Smooth muscle cell (in vitro differentiated cells): ENCODE data around the gene ZNF331. TPM values are rescaled to one million over a fixed set of nuclear protein-coding genes. Genes with fewer than 3 reads are reported as not detected.

Experiments
- DNase-seq: peaks from one replicate; lab custom pipeline; 2025; ENCODE audit not compliant: unreplicated experiment; lab: John Stamatoyannopoulos, UW
- H2AFZ ChIP-seq: fragments of 200-600 bp; sonication (generic); 2 replicates; pipeline ENCODE4 v1.6.0; 2016; ENCODE audit warnings: antibody characterized with exemption, low read depth, mild to moderate bottlenecking
- H3F3A ChIP-seq: fragments of 200-600 bp; sonication (generic); 2 replicates; pipeline ENCODE4 v1.6.0; 2017; ENCODE audit warnings: antibody characterized with exemption, low read depth
- H3K27ac ChIP-seq: fragments of 200-600 bp; sonication (generic); 2 replicates; pipeline ENCODE4 v1.5.1; 2016; ENCODE audit warnings: low read depth, mild to moderate bottlenecking
- H3K27me3 ChIP-seq: fragments of 200-600 bp; sonication (generic); 2 replicates; pipeline ENCODE4 v1.6.1; 2016; ENCODE audit warnings: low read depth, mild to moderate bottlenecking
- H3K36me3 ChIP-seq: fragments of 200-600 bp; sonication (generic); 2 replicates; pipeline ENCODE4 v1.5.1; 2016; ENCODE audit warnings: low read depth
- H3K4me1 ChIP-seq: fragments of 200-600 bp; sonication (generic); 2 replicates; pipeline ENCODE4 v1.5.1; 2016; ENCODE audit warnings: low read depth
- H3K4me2 ChIP-seq: fragments of 200-600 bp; sonication (generic); 2 replicates; pipeline ENCODE4 v1.6.0; 2016; ENCODE audit warnings: mild to moderate bottlenecking
- H3K4me3 ChIP-seq: fragments of 200-600 bp; sonication (generic); 2 replicates; pipeline ENCODE4 v1.5.1; 2016; ENCODE audit warnings: mild to moderate bottlenecking
- H3K79me2 ChIP-seq: fragments of 200-600 bp; sonication (generic); 2 replicates; pipeline ENCODE4 v1.6.0; 2016; ENCODE audit warnings: low read depth, mild to moderate bottlenecking
- H3K9ac ChIP-seq: fragments of 200-600 bp; sonication (generic); 2 replicates; pipeline ENCODE4 v1.6.0; 2016; ENCODE audit warnings: low read depth
- H3K9me3 ChIP-seq: fragments of 200-600 bp; sonication (generic); replicated peaks from 2 replicates; pipeline ENCODE4 v1.5.1; 2016; ENCODE audit warnings: low read depth
- H4K20me1 ChIP-seq: fragments of 200-600 bp; sonication (generic); 2 replicates; pipeline ENCODE4 v1.6.0; 2016; ENCODE audit warnings: low read depth
- WGBS: methylation state at CpG from one replicate; pipeline ENCODE4 v1.1.7; 2016; ENCODE audit warnings: low lambda C conversion rate; 5-methylcytosine and 5-hydroxymethylcytosine counted together
- polyA plus RNA-seq: library from polyadenylated mRNA; unstranded; fragments of >200 nt; fragmentation: Nextera tagmentation; extraction: Ambion mirVana; gene quantifications from 2 replicates; pipeline ENCODE4 v1.2.1, GENCODE V29; 2016
- total RNA-seq: library from RNA; depleted of rRNA; stranded (reverse); fragments of >200 nt; gene quantifications from 2 replicates; pipeline ENCODE4 v1.2.3, GENCODE V29; 2014
- TF ChIP-seq, protein P1 (sequence below): fragments of 200-600 bp; sonication (generic); IDR thresholded peaks from 2 replicates; pipeline ENCODE4 v1.5.1; 2017; ENCODE audit warnings: borderline replicate concordance, mild to moderate bottlenecking, antibody characterized with exemption; ENCODE audit not compliant: insufficient read depth, poor library complexity, severe bottlenecking

ZNF331 gene
- total and polyA plus RNA-seq, 2 experiments from 2014 or later = 9.7 to 12.1 TPM

DNA sequence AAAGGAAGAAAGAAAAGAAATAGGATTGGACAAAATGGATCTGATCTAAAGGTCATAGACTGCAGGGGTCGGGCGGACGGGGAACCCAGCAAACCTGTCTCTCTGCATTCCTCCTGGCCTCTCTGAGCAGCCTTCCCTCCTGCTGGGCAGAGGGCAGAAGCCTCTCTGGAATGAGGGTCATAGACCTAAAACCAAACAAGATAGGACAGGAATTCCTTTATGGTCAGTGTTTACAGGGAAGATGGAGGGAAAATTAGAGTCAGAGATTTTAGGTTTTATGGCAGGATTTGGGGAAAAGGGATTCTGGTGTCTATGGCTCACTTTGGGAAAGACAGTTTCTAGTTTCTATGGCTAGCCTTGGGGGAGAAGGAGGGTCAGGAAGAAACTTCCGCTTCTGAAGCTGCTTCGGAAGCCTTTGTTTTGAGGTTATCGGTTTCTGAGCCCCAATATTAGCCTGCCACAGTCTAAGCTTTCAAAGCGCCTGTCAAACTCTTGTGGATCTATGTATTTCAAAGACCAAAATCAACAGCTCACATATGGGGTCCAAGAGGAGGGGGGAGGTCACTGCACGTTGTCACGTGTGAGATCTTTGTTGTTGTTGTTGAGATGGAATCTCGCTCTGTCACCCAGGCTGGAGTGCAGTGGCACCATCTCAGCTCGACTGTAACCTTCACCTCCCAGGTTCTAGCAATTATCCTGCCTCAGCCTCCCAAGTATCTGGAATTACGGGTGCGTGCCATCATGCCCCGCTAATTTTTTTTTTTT lies 75.0 kb downstream of the ZNF331 start:
- TF ChIP-seq, protein P1, sequence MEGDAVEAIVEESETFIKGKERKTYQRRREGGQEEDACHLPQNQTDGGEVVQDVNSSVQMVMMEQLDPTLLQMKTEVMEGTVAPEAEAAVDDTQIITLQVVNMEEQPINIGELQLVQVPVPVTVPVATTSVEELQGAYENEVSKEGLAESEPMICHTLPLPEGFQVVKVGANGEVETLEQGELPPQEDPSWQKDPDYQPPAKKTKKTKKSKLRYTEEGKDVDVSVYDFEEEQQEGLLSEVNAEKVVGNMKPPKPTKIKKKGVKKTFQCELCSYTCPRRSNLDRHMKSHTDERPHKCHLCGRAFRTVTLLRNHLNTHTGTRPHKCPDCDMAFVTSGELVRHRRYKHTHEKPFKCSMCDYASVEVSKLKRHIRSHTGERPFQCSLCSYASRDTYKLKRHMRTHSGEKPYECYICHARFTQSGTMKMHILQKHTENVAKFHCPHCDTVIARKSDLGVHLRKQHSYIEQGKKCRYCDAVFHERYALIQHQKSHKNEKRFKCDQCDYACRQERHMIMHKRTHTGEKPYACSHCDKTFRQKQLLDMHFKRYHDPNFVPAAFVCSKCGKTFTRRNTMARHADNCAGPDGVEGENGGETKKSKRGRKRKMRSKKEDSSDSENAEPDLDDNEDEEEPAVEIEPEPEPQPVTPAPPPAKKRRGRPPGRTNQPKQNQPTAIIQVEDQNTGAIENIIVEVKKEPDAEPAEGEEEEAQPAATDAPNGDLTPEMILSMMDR = no peak
- H3F3A ChIP-seq = no peaks in the 10 kb centered on the region
- no peaks in the 10 kb centered on the region for H3K36me3 ChIP-seq
- H3K4me1 ChIP-seq = peaks cover 7% of the 10 kb centered on the region
- DNase-seq = no peak
- no peaks in the 10 kb centered on the region for H3K79me2 ChIP-seq
- no peaks in the 10 kb centered on the region for H3K9me3 ChIP-seq
- H2AFZ ChIP-seq = peak overlapping the region; percentile 44
- no peaks in the 10 kb centered on the region for H4K20me1 ChIP-seq
- H3K27ac ChIP-seq = peak overlapping the region; percentile 23
- H3K27me3 ChIP-seq = no peaks in the 10 kb centered on the region
- no peak overlapping the region for H3K9ac ChIP-seq
- peak overlapping the region; percentile 73 for H3K4me2 ChIP-seq
- 33% methylated on average over 14 of the region's 14 CpGs for WGBS
- H3K4me3 ChIP-seq = no peak overlapping the region

DNA sequence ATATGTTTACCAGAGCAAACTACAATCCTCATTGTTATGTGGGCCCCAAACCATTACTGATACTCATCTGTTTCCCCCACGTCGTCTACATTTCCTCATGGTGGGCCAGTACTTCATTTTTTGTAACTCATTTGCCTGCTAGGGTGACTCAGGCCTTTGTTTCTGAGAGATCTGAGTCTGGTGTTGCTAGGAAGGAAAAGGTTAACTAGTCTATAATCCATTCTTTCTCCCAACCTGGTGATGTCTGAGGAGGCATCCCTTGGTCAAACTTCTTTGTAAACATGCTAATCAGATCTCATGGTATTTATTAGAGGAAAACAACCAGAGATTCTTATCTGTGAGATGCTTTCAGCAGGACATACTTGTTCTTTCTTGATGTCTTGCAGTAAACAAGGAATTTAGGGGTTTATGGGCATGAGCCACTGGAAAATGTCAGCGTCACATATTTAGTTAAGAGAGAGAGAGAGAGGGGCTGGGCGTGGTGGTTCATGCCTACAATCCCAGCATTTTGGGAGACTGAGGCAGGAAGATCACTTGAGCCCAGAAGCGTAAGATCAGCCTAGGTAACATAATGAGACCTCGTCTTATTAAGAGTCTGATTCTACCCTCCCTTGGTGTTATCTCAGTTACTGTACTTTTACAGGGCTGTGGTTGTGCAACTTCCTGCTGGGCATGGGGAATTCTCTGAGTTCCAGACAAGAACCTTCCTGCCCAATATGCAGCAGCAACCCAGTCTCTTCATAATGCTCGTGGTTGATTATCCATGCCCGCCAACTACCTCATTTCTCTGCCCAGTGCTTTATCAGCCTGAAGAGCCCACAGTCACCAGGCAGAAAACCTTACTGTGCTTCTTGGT lies 84.2 kb downstream of the ZNF331 start:
- Histone ChIP-seq H3K27ac (peak overlapping the region; percentile 79), H3K4me1 (no peaks in the 10 kb centered on the region), H3K27me3 (no peaks in the 10 kb centered on the region), H2AFZ (peak overlapping the region; percentile 29), H3K9ac (peak overlapping the region; percentile 26), H3K4me3 (no peak overlapping the region), H4K20me1 (no peaks in the 10 kb centered on the region), H3F3A (peaks cover 36% of the 10 kb centered on the region), H3K4me2 (peak overlapping the region; percentile 57), H3K36me3 (no peaks in the 10 kb centered on the region), H3K9me3 (no peaks in the 10 kb centered on the region), H3K79me2 (no peaks in the 10 kb centered on the region)
- TF ChIP-seq, protein P1 = no peak
- 3% methylated on average over 8 of the region's 8 CpGs for WGBS
- no peak for DNase-seq

DNA sequence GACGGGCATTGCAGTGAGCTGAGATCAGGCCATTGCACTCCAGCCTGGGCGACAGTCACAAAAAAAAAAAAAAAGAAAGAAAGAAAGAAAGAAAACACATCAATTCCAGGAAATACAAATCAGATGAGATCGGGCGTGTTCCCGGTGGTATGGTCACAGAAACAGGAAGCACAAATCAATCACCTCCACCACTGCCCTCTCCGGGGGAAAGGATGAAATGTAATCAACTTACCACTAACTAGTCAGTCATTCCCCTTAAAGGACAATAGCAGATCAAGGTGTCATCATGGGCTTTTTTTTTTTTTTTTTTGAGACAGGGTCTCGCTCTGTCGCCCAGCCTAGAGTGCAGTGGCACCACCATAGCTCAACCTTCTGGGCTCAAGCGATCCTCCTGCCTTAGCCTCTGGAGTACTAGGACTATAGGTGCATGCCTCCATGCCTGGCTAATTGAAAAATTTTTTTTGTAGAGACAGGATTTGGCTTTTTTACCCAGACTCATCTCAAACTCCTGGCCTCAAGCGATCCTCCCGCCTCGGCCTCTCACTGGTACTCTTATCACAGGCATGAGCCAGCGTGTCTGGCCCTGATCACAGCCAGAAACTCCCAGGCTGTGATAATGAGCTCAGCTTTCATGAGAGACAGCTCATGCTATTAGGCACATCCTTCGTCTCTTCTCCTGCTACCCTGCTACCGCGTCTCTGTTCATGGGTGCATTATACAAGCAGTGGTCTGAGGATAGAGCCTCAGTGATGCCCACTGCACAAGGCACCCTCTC lies 87.0 kb downstream of the ZNF331 start:
- no peaks in the 10 kb centered on the region for H3K9me3 ChIP-seq
- no peak overlapping the region for H2AFZ ChIP-seq
- H3K4me1 ChIP-seq = no peaks in the 10 kb centered on the region
- H3K4me3 ChIP-seq = no peak overlapping the region
- no peaks in the 10 kb centered on the region for H3K79me2 ChIP-seq
- no peaks in the 10 kb centered on the region for H4K20me1 ChIP-seq
- DNase-seq = no peak
- peaks cover 36% of the 10 kb centered on the region for H3F3A ChIP-seq
- no peak overlapping the region for H3K27ac ChIP-seq
- H3K27me3 ChIP-seq = no peaks in the 10 kb centered on the region
- WGBS = 45% methylated on average over 16 of the region's 16 CpGs
- no peak overlapping the region for H3K4me2 ChIP-seq
- no peaks in the 10 kb centered on the region for H3K36me3 ChIP-seq
- TF ChIP-seq, protein P1 = no peak
- H3K9ac ChIP-seq = no peak overlapping the region
